A673 (cell line): ENCODE data around the gene SNAP29.

Source experiments
- CTCF ChIP-seq: fragments of 300-800, 200-600 bp; sonication (generic); conservative IDR thresholded peaks from 2 replicates; pipeline ENCODE4 v1.5.1; 2017; ENCODE audit warnings: low read depth, mild to moderate bottlenecking, antibody characterized with exemption, low read length, moderate library complexity, mixed read lengths
- EZH2 ChIP-seq: fragments of 200-600 bp; sonication (generic); IDR thresholded peaks from 2 replicates; pipeline ENCODE4 v1.6.1; 2017; ENCODE audit warnings: borderline replicate concordance, low read depth, mild to moderate bottlenecking, mixed read lengths, antibody characterized with exemption, low read length; ENCODE audit not compliant: poor library complexity, severe bottlenecking

GRCh38 chr22:20811971-20812660 is 46.7 kb upstream of the SNAP29 start:
- TF ChIP-seq CTCF (no peak), EZH2 (no peak)
